Mucosa of descending colon (tissue), 3 donors: ENCODE results near the gene BLMH. TPM values are rescaled to one million over a fixed set of nuclear protein-coding genes. Genes with fewer than 3 reads are reported as not detected.
A peak's percentile ranks its signal among the peaks of the same experiment; 100 is the strongest.

Experiments
- ATAC-seq: fragments of 200-7000 bp; cut with Tn5 transposase; one replicate; pipeline ENCODE4 v1.9.1; 2020; ENCODE audit warnings: mild to moderate bottlenecking, moderate library complexity
- DNase-seq, 3 donors: peaks; one replicate each; pipeline ENCODE4 v3.0.0-alpha.2; 2020
- H3K36me3 ChIP-seq: fragments of 200-600 bp; one replicate; pipeline ENCODE4 v1.8.0; 2021; ENCODE audit warnings: low read depth, mild to moderate bottlenecking
- H3K4me1 ChIP-seq: fragments of 200-600 bp; one replicate; pipeline ENCODE4 v1.8.0; 2021; ENCODE audit warnings: low read depth, mild to moderate bottlenecking
- H3K4me3 ChIP-seq: fragments of 200-600 bp; one replicate; pipeline ENCODE4 v1.8.0; 2021; ENCODE audit warnings: mild to moderate bottlenecking
- H3K9me3 ChIP-seq: fragments of 200-600 bp; one replicate; pipeline ENCODE4 v1.8.0; 2021; ENCODE audit warnings: mild to moderate bottlenecking
- CTCF ChIP-seq: fragments of 200-600 bp; IDR thresholded peaks from one replicate; pipeline ENCODE4 v1.8.0; 2022; ENCODE audit warnings: antibody characterized with exemption, mild to moderate bottlenecking
- intact Hi-C, 2 donors: fragments of 100-400 bp; cut with DNase I in 1 of 2; cut with micrococcal nuclease in 1 of 2; formaldehyde crosslinking; loops; one replicate each; pipeline versions ENCODE4 v1.11.0 to v1.11.1; 2022; cut with DNase I, micrococcal nuclease
- total RNA-seq, 3 donors: library from RNA; stranded (reverse); fragmentation: NEBNext Ultra II Directional in 2 of 3; extraction: Animal tissue kit (Norgen Biotek cat#: 25700) in 2 of 3; gene quantifications; one replicate each; pipeline versions ENCODE4 v1.2.1 to v1.2.4, GENCODE V29; 2021 to 2023
- donor health status: DM: no; HTN: no; CAD: no; lungs with moderate emphysema.
- donor health status: DM: no; HTN: no; CAD: no.
- donor health status: DM: no; HTN: yes; CAD: no.

BLMH gene
- total RNA-seq, 3 donors from 2014 or later, result 18.1 to 31.9 (median 22.0) TPM

- Histone ChIP-seq H3K9me3 (no peaks in the 10 kb centered on the region), H3K36me3 (no peaks in the 10 kb centered on the region), H3K4me1 (peaks cover 18% of the 10 kb centered on the region), H3K4me3 (no peak overlapping the region)
- no peak for TF ChIP-seq CTCF
- intact Hi-C loops, result no loop called here
- peak; percentile 84 for ATAC-seq
- no peak for DNase-seq
These were observed 16.7 kb upstream of the BLMH start for GRCh38 chr17:30308406-30308805.

GRCh38 chr17:30304778-30305177 is 13.0 kb upstream of the BLMH start:
- H3K4me3 ChIP-seq, result no peak overlapping the region
- peaks cover 13% of the 10 kb centered on the region for H3K4me1 ChIP-seq
- H3K9me3 ChIP-seq, result peaks cover 5% of the 10 kb centered on the region
- H3K36me3 ChIP-seq, result no peaks in the 10 kb centered on the region
- intact Hi-C loops, result no loop called here
- no peak for TF ChIP-seq CTCF
- no peak for DNase-seq
- ATAC-seq, result no peak

- Histone ChIP-seq H3K4me3 (no peak overlapping the region), H3K36me3 (no peaks in the 10 kb centered on the region), H3K4me1 (peaks cover 4% of the 10 kb centered on the region), H3K9me3 (peaks cover 5% of the 10 kb centered on the region)
- no peak for DNase-seq
- ATAC-seq, result no peak
- no peak for TF ChIP-seq CTCF
- intact Hi-C loops, result no loop called here
These were observed 10.5 kb upstream of the BLMH start for GRCh38 chr17:30302241-30302640.

GRCh38 chr17:30300818-30301217 is 9.1 kb upstream of the BLMH start:
- Histone ChIP-seq H3K4me1 (no peaks in the 10 kb centered on the region), H3K36me3 (no peaks in the 10 kb centered on the region), H3K9me3 (peaks cover 5% of the 10 kb centered on the region), H3K4me3 (no peak overlapping the region)
- no peak for ATAC-seq
- no peak for DNase-seq
- TF ChIP-seq CTCF, result no peak
- intact Hi-C loops, result no loop called here

GRCh38 chr17:30299000-30299399 is 7.3 kb upstream of the BLMH start:
- no peak overlapping the region for H3K4me3 ChIP-seq
- H3K4me1 ChIP-seq, result no peaks in the 10 kb centered on the region
- H3K36me3 ChIP-seq, result no peaks in the 10 kb centered on the region
- DNase-seq (no peak), ATAC-seq (no peak)
- H3K9me3 ChIP-seq, result peaks cover 5% of the 10 kb centered on the region
- intact Hi-C loops, result no loop called here
- no peak for TF ChIP-seq CTCF

GRCh38 chr17:30297715-30298114 is 6.0 kb upstream of the BLMH start:
- no peak for ATAC-seq

More at GRCh38 chr17:30297715-30298114, 6.0 kb upstream of the BLMH start:
- no peaks in the 10 kb centered on the region for H3K4me1 ChIP-seq
- peaks cover 5% of the 10 kb centered on the region for H3K9me3 ChIP-seq
- intact Hi-C loops, result no loop called here
- H3K36me3 ChIP-seq, result no peaks in the 10 kb centered on the region
- no peak for DNase-seq
- no peak for TF ChIP-seq CTCF
- no peak overlapping the region for H3K4me3 ChIP-seq
